GM12874 (cell line): ENCODE measurements around the gene MTX1.
A peak's percentile ranks its signal among the peaks of the same experiment; 100 is the strongest.

Experiments used
- CTCF ChIP-seq: IDR thresholded peaks from 2 replicates; pipeline ENCODE4 v1.5.1; 2011; ENCODE audit warnings: low read depth, mild to moderate bottlenecking, control low read depth, low read length, moderate library complexity; ENCODE audit not compliant: insufficient read depth

Gene MTX1

GRCh38 chr1:155184835-155185782, 23.4 kb upstream of the MTX1 start:
- TF ChIP-seq CTCF = peak; percentile 37

- no peak for TF ChIP-seq CTCF
Measured at GRCh38 chr1:155185783-155186066, 22.8 kb upstream of the MTX1 start.

- no peak for TF ChIP-seq CTCF
Measured at GRCh38 chr1:155186067-155186793, 22.3 kb upstream of the MTX1 start.

- TF ChIP-seq CTCF = no peak
Measured at GRCh38 chr1:155186794-155187455, 21.6 kb upstream of the MTX1 start.

GRCh38 chr1:155187456-155187891, 21.0 kb upstream of the MTX1 start:
- TF ChIP-seq CTCF = no peak

- no peak for TF ChIP-seq CTCF
Measured at GRCh38 chr1:155188268-155188667, 20.2 kb upstream of the MTX1 start.

- no peak for TF ChIP-seq CTCF
Measured at GRCh38 chr1:155191904-155192303, 16.6 kb upstream of the MTX1 start.
